Rectal smooth muscle tissue (tissue), 1 donor: ENCODE data around the gene CAMK2B.
"Not testable (repeated sequence)": the region's sequence is repeated elsewhere in the genome, so short reads cannot be mapped to it uniquely, and the experiment has no call there.

Experiments
- H3K27ac ChIP-seq: one replicate; pipeline ENCODE4 v1.7.0; 2013; ENCODE audit warnings: low read depth, low read length, inconsistent platforms
- H3K27me3 ChIP-seq: one replicate; pipeline ENCODE4 v1.7.0; 2013; ENCODE audit warnings: low read length; ENCODE audit not compliant: control insufficient read depth, insufficient read depth
- H3K36me3 ChIP-seq: one replicate; pipeline ENCODE4 v1.7.0; 2013; ENCODE audit warnings: low read length; ENCODE audit not compliant: control insufficient read depth, insufficient read depth
- H3K4me1 ChIP-seq: one replicate; pipeline ENCODE4 v1.7.0; 2013; ENCODE audit warnings: low read length; ENCODE audit not compliant: control insufficient read depth, insufficient read depth
- H3K4me3 ChIP-seq: one replicate; pipeline ENCODE4 v1.7.0; 2013; ENCODE audit warnings: low read length
- H3K9ac ChIP-seq: one replicate; pipeline ENCODE4 v1.7.0; 2013; ENCODE audit warnings: low read length

Gene CAMK2B

DNA sequence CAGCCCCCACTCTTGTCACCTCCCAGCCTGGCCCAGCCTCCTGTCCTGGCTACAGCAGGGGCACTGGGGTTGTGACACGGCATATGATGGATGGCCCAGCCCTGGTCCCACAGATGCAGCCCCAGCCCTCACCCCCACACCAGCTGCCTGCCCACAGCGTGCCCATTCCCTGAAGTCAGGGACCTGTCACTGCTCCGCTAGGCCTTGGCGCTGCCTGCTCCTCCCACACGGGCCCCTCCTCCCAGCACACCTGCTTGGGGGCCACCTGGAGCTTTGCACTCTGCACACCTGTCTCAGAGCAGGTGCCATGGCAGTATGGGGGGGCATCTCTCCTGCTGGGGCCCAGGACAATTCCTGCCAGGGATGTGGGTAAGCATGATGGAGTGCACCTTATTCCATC lies 139.7 kb downstream of the CAMK2B start:
- Histone ChIP-seq H3K4me1 (no peaks in the 10 kb centered on the region), H3K27ac (no peak overlapping the region), H3K9ac (no peak overlapping the region)

DNA sequence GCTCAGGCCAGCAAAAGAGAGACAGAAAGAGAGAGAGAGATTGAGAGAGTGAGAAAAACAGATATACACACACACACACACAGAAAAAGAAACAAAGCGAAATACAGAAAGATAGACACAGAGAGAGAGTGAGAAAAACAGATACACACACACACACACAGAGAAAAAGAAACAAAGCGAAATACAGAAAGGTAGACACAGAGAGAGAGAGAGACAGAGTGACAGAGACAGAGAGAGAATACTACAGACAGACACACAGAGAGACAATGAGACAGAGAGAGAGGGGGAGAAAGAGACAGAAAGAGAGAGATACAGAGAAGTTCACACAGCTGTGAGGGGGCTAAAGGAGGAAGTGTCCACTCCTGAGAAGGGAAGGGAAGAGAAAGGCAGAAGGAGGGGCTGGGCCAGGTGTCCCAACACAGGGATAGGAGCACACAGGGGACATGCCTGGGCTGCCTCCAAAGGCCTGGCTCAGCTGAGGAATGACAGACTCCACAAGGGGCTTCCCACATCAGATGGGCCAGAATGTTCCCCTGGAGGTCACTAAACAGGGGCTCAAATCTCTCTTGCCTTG lies 140.4 kb downstream of the CAMK2B start:
- Histone ChIP-seq H3K27me3 (no peaks in the 10 kb centered on the region), H3K4me1 (no peaks in the 10 kb centered on the region), H3K36me3 (no peaks in the 10 kb centered on the region), H3K27ac (no peak overlapping the region), H3K9ac (no peak overlapping the region), H3K4me3 (no peak overlapping the region)

More for the DNA sequence above, 139.7 kb downstream of the CAMK2B start:
- H3K27me3 ChIP-seq: no peaks in the 10 kb centered on the region
- H3K36me3 ChIP-seq: no peaks in the 10 kb centered on the region
- no peak overlapping the region for H3K4me3 ChIP-seq

DNA sequence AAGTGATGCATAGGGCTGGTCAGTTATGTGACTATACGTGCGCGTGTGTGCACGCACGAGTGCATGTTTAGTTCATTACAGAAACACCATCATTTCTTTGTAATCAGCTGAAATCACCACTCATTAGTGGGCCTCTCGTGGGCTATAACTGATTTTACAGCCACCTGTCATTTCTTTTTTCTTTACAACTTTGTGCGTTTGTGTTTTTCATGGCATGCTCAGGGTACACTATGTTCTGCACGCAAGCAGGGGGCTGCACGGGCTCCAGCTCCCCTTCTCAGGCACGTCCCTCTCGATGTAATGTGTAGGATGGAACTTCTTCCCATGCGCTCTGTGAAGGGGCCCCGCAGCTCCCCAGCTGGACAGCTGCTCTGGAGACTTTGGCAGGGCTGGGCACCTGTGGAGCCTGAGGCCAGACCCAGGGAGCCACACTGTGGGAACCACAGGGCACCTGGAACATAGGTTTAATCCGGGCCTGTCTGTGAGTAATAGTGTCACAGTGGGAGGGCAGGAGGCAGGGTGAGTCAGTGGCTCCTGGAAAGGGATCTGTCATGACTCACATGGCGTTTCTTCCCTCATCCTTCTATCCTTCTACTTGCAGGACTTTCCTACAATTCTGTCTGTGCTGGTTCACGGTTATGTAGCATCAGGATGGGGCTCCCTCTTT lies 141.1 kb downstream of the CAMK2B start:
- Histone ChIP-seq H3K4me1 (no peaks in the 10 kb centered on the region), H3K27me3 (no peaks in the 10 kb centered on the region), H3K4me3 (no peak overlapping the region), H3K36me3 (no peaks in the 10 kb centered on the region), H3K9ac (no peak overlapping the region), H3K27ac (no peak overlapping the region)

DNA sequence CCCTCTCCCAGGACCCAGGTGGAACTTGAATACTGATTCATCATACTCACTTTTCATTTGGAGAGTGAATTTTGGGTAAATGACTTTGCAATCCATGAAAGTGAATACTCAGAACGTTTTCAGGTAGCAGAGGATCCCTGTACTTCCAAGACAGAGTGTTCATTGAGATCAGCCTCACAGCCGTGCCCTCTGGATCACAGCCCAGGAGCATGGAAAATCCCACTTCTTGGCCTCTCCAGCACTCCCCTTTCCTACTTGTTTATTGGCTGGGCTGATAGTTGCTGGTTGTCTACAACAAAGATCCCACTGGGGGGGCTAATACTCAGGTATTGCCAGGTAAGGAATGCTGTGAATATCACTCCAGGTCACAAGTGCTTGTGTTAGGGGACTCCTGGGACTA lies 142.0 kb downstream of the CAMK2B start:
- Histone ChIP-seq H3K27ac (no peak overlapping the region), H3K4me1 (no peaks in the 10 kb centered on the region), H3K9ac (no peak overlapping the region), H3K36me3 (no peaks in the 10 kb centered on the region), H3K27me3 (no peaks in the 10 kb centered on the region), H3K4me3 (no peak overlapping the region)

DNA sequence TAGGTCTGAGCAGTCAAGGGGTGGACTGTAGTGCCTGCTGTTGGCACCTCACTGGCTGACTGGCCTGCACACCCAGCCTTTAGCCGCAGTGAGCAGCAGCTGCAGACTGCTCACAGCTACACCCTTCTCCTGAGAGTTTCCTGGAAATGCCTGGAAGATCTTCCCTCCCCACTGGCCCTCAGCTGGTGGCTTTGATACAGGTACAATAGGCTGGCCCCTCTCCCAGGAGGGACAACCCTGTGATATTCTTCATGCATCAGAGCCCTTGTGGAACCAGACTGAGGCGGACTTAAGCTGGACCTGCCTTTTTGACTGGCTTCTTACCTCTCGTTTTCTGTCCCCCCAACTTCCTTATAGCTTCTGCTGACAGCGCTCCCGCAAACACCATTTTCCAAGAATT lies 142.6 kb downstream of the CAMK2B start:
- Histone ChIP-seq H3K27ac (no peak overlapping the region), H3K36me3 (no peaks in the 10 kb centered on the region), H3K9ac (no peak overlapping the region), H3K4me1 (no peaks in the 10 kb centered on the region), H3K27me3 (no peaks in the 10 kb centered on the region), H3K4me3 (no peak overlapping the region)

DNA sequence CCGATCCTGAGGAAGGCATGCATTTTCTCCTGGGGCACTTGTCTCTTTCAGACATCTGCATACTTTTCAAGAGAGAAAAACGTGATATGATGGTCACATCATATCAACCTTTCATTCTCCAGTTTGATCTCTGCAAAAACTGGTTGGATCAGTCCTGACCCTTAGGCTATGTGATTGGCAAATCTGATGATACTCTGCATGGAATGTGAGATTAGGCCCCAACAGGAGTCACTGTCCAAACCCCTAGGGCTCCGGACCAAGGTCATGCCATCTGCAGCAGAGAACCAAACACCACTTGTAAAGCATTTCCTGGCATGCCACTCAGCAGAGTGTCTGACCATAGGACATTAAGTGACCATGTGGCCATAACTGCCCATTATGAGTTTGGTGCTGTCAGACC lies 144.8 kb downstream of the CAMK2B start:
- no peaks in the 10 kb centered on the region for H3K27me3 ChIP-seq
- no peaks in the 10 kb centered on the region for H3K4me1 ChIP-seq
- no peaks in the 10 kb centered on the region for H3K36me3 ChIP-seq
- H3K9ac ChIP-seq: no peak overlapping the region
- H3K4me3 ChIP-seq: no peak overlapping the region
- no peak overlapping the region for H3K27ac ChIP-seq

DNA sequence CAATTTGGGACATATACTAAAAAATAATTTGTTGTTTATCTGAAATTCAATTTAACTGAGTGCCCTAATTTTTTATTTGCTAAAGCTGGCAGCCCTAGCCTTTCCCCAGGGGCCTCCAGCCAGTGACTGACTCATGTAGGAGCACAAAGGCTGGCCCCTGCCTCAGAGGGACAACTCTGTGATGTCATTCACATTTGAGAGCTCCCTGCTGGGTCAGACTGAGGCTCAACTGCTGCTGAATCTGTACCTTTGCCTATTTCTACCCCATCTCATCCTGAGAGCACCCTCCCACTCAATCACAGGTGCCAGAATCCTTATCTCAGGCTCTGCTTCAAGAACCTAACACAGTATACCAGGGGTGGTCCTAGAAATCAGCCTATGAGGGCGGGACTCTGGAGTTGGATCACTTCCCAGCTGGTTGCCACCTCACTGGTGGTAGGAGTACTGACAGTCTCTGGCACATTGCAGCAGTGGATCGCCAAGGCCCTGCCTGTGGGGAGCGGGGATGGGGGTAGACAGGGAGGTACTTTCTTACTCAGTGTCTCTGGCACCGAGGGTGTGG lies 147.7 kb downstream of the CAMK2B start:
- Histone ChIP-seq H3K27ac (no peak overlapping the region), H3K27me3 (no peaks in the 10 kb centered on the region), H3K4me3 (no peak overlapping the region), H3K9ac (no peak overlapping the region), H3K36me3 (no peaks in the 10 kb centered on the region), H3K4me1 (no peaks in the 10 kb centered on the region)

DNA sequence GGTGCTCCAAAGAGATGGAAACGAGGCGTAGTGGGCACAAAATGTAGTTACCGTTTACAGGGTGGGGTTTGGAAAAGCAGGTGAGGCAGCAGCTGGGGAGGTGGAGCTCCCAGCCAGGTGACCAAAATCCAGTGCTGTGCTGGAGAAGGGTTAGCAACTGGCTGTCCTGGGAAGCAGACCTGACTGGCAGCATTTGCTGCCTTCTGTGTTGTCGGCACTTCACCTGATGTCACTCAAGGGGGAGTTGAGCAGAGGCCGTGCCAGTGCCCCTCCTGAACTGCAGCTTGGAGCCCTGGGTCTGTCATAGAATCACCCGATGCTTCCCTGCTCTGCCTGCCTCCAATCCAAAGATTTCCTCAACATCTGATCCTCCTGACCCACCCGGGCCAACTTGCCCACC lies 148.9 kb downstream of the CAMK2B start:
- Histone ChIP-seq H3K27ac (no peak overlapping the region), H3K4me1 (no peaks in the 10 kb centered on the region), H3K36me3 (no peaks in the 10 kb centered on the region), H3K9ac (no peak overlapping the region), H3K27me3 (no peaks in the 10 kb centered on the region), H3K4me3 (no peak overlapping the region)

DNA sequence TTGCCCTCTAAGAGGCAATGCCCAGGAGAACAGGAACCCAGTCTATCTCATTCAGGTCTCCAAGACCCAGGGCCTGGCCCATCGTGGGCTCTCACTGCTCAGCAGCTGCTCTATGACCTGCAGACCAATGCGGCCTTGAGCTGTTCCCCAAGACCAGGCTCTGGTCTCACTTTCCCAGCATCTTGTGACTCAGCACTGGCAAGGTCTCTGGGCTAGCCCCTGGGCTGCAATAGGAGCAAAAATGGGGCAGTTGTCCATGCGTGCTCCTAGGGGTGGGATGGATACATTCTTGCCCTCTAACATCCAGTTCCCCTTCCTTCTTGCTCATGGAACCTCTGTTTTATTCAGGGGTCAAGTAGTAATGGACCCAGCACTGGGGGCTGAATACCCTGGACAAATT lies 149.7 kb downstream of the CAMK2B start:
- Histone ChIP-seq H3K27ac (no peak overlapping the region), H3K4me1 (no peaks in the 10 kb centered on the region), H3K9ac (no peak overlapping the region), H3K4me3 (no peak overlapping the region), H3K36me3 (no peaks in the 10 kb centered on the region), H3K27me3 (no peaks in the 10 kb centered on the region)

DNA sequence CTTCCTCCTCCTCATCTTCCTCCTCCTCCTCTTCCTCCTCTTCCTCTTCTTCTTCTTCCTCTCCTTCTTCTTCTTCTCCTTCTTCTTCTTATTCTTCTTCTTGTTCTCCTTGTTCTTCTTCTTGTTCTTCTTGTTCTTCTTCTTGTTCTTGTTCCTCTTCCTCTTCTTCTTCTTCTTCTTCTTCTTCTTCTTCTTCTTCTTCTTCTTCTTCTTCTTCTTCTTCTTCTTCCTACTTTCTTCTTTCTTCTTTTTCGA lies 150.8 kb downstream of the CAMK2B start:
- not testable (repeated sequence) for H3K9ac ChIP-seq, H3K36me3 ChIP-seq, H3K27me3 ChIP-seq, H3K4me1 ChIP-seq, H3K4me3 ChIP-seq, H3K27ac ChIP-seq

DNA sequence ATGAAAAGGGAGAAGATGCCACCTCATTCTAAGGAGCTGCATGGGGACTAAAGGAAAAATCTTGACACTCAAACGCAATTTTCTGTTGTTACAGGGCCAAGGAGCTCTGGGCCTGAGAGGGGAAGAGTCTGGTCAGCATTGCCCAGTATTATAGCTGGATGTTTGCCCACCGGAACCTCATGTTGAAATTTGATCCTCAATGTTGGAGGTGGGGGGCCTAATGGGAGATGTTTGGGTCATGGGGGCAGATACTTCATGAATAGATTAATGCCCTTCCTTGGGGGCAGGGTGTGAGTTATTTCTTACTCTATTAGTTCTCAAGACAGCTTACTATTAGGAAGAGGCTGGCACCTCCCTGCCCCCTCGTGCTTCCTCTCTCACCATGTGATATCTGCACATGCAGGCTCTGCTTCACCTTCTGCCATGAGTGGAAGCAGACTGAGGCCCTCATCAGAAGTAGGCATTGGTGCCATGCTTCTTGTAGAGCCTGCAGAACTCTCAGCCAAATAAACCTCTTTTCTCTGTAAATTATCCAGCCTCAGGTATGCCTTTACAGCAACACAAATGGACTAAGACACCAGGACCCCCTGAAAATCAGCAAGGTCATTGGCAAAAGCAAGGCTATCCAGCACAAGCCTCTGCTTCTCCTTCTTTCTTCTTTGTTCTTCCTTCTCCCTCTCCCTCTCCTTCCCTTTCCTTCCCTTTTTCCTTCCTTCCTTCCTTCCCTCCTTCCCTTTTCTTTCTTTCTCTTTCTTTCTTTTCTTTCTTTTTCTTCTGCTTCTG lies 151.3 kb downstream of the CAMK2B start:
- no peaks in the 10 kb centered on the region for H3K27me3 ChIP-seq
- no peaks in the 10 kb centered on the region for H3K4me1 ChIP-seq
- H3K27ac ChIP-seq: no peak overlapping the region
- no peak overlapping the region for H3K9ac ChIP-seq
- no peaks in the 10 kb centered on the region for H3K36me3 ChIP-seq
- H3K4me3 ChIP-seq: no peak overlapping the region

DNA sequence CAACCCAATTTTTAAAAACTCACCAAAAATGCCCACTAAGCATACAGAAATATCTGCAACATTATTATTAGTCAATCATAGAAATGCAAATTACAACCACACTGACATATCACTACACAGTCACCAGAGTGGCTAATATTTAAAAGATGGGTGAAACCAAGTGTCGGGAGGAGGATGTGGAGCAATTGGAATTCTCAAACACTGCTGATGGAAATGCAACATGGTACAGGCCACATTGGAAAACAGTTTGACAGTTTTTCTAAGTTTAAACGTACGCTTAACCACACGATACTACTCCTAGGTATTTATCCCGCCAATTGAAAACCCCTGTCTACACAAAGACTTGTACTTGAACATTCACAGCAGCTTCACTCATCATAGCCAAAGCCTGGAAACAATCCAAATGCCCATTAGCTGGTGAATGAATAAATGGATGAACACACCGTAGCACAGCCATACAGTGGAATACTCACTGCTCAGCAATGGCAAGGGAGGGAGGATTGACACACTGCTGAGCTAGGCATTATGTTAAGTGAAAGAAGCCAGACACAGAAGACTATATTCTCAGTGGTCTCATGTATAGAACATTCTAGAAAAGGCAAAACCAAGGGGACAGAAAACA lies 152.5 kb downstream of the CAMK2B start:
- H3K4me3 ChIP-seq: no peak overlapping the region
- no peaks in the 10 kb centered on the region for H3K27me3 ChIP-seq
- H3K36me3 ChIP-seq: no peaks in the 10 kb centered on the region
- H3K4me1 ChIP-seq: no peaks in the 10 kb centered on the region
- H3K9ac ChIP-seq: no peak overlapping the region
- H3K27ac ChIP-seq: no peak overlapping the region
